Measurements from ENCODE around the gene STAM2. TPM values are rescaled to one million over a fixed set of nuclear protein-coding genes. Genes with fewer than 3 reads are reported as not detected.
A peak's percentile ranks its signal among the peaks of the same experiment; 100 is the strongest.

STAM2 gene
- total RNA-seq, 1 experiment from 2014 or later, result 24.4 TPM

- no TSS peak for BruUV-seq (replicated peaks)
- H3K27ac Mint-ChIP-seq (ENCODE audit: unreplicated experiment), result no peak overlapping the region
- no peak for DNase-seq
- no peak overlapping the region for H3K4me3 ChIP-seq (ENCODE audit: low read depth, low read length)
- ChIA-PET POLR2A (no interaction called here), CTCF (no interaction called here)
- H3K4me1 Mint-ChIP-seq (ENCODE audit: low read depth, unreplicated experiment), result no peaks in the 10 kb centered on the region
- no peaks in the 10 kb centered on the region for H3K4me1 ChIP-seq
- H3K27me3 ChIP-seq (replicated peaks; ENCODE audit: control insufficient read depth, insufficient read depth, low read length), result no peaks in the 10 kb centered on the region
- H3K36me3 ChIP-seq (ENCODE audit: control insufficient read depth, insufficient read depth, low read length), result no peaks in the 10 kb centered on the region
- no peaks in the 10 kb centered on the region for H3K27me3 Mint-ChIP-seq (ENCODE audit: insufficient read depth, unreplicated experiment)
- H3K36me3 Mint-ChIP-seq (ENCODE audit: insufficient read depth, unreplicated experiment), result no peaks in the 10 kb centered on the region
- no peak overlapping the region for H3K4me3 Mint-ChIP-seq (ENCODE audit: unreplicated experiment)
- no peaks in the 10 kb centered on the region for H3K9me3 Mint-ChIP-seq (ENCODE audit: unreplicated experiment)
- H3K9me3 ChIP-seq, result no peaks in the 10 kb centered on the region; the same call in 1 of the 2 replicates
- intact Hi-C loops (cut with micrococcal nuclease; ENCODE audit: unreplicated experiment), result no loop called here
- no peak for TF ChIP-seq CTCF (IDR thresholded peaks at IDR 0.05; ENCODE audit: insufficient read depth in 1 of 2, low read depth in 1 of 2, low read length in 1 of 2, severe bottlenecking in 1 of 2, unreplicated experiment in 1 of 2)
Measured at GRCh38 chr2:152122161-152122560, 53.4 kb downstream of the STAM2 start.

GRCh38 chr2:152120430-152120829 is 55.1 kb downstream of the STAM2 start:
- Histone ChIP-seq H3K36me3 (ENCODE audit: control insufficient read depth, insufficient read depth, low read length) (no peaks in the 10 kb centered on the region), H3K9me3 (no peaks in the 10 kb centered on the region; the same call in 1 of the 2 replicates), H3K27me3 (replicated peaks; ENCODE audit: control insufficient read depth, insufficient read depth, low read length) (no peaks in the 10 kb centered on the region), H3K4me3 (ENCODE audit: low read depth, low read length) (no peak overlapping the region), H3K4me1 (no peaks in the 10 kb centered on the region)
- H3K4me3 Mint-ChIP-seq (ENCODE audit: unreplicated experiment), result no peak overlapping the region
- TF ChIP-seq CTCF (IDR thresholded peaks at IDR 0.05; ENCODE audit: insufficient read depth in 1 of 2, low read depth in 1 of 2, low read length in 1 of 2, severe bottlenecking in 1 of 2, unreplicated experiment in 1 of 2), result no peak
- H3K4me1 Mint-ChIP-seq (ENCODE audit: low read depth, unreplicated experiment), result no peaks in the 10 kb centered on the region
- H3K36me3 Mint-ChIP-seq (ENCODE audit: insufficient read depth, unreplicated experiment), result no peaks in the 10 kb centered on the region
- H3K27ac Mint-ChIP-seq (ENCODE audit: unreplicated experiment), result no peak overlapping the region
- no peaks in the 10 kb centered on the region for H3K27me3 Mint-ChIP-seq (ENCODE audit: insufficient read depth, unreplicated experiment)
- intact Hi-C loops (cut with micrococcal nuclease; ENCODE audit: unreplicated experiment), result no loop called here
- BruUV-seq (replicated peaks), result no TSS peak
- no peaks in the 10 kb centered on the region for H3K9me3 Mint-ChIP-seq (ENCODE audit: unreplicated experiment)
- ChIA-PET POLR2A (no interaction called here), CTCF (no interaction called here)
- no peak for DNase-seq

GRCh38 chr2:152115952-152116351 is 59.6 kb downstream of the STAM2 start:
- no peaks in the 10 kb centered on the region for H3K27me3 ChIP-seq (replicated peaks; ENCODE audit: control insufficient read depth, insufficient read depth, low read length)
- no peaks in the 10 kb centered on the region for H3K4me1 ChIP-seq
- no peaks in the 10 kb centered on the region; the same call in 1 of the 2 replicates for H3K9me3 ChIP-seq
- Mint-ChIP-seq H3K27ac (ENCODE audit: unreplicated experiment) (no peak overlapping the region), H3K36me3 (ENCODE audit: insufficient read depth, unreplicated experiment) (no peaks in the 10 kb centered on the region), H3K27me3 (ENCODE audit: insufficient read depth, unreplicated experiment) (no peaks in the 10 kb centered on the region), H3K4me3 (ENCODE audit: unreplicated experiment) (no peak overlapping the region), H3K4me1 (ENCODE audit: low read depth, unreplicated experiment) (no peaks in the 10 kb centered on the region), H3K9me3 (ENCODE audit: unreplicated experiment) (no peaks in the 10 kb centered on the region)
- no peaks in the 10 kb centered on the region for H3K36me3 ChIP-seq (ENCODE audit: control insufficient read depth, insufficient read depth, low read length)
- H3K4me3 ChIP-seq (ENCODE audit: low read depth, low read length), result no peak overlapping the region
- ChIA-PET POLR2A (no interaction called here), CTCF (no interaction called here)
- intact Hi-C loops (cut with micrococcal nuclease; ENCODE audit: unreplicated experiment), result loop anchor here (1.0 kb wide), 1 partner anchor 79 kb away; no protein-coding TSS in a partner anchor
- TF ChIP-seq CTCF (IDR thresholded peaks at IDR 0.05; ENCODE audit: insufficient read depth in 1 of 2, low read depth in 1 of 2, low read length in 1 of 2, severe bottlenecking in 1 of 2, unreplicated experiment in 1 of 2), result peak in 1 of 2 experiments; percentile 40
- DNase-seq, result peak in 1 of 2 experiments; percentile 16
- no TSS peak for BruUV-seq (replicated peaks)

Measured in Caco-2 (cell line).